ENCODE results near the gene OR2T6.

DNA sequence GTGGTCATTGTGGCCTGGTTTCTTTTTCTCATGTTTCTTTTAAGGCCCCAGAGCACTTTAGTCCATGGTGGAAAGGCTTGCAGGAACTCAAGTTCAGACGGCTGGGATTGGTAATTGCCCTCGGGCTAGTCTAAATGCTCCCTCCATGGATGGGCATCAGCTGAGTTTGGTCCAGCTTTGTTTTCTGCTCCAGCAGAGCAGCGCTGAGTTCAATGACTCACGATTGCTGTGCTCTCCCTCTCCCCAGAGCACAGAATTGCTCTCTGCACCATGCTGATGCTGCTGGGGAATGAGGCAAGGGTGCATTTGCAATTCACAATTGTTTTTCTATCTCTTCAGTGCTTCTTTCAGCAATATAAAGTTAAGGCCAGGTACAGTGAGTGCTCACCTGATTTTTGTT lies 1.8 kb upstream of the OR2T6 start:
- TF ChIP-seq, protein P1, sequence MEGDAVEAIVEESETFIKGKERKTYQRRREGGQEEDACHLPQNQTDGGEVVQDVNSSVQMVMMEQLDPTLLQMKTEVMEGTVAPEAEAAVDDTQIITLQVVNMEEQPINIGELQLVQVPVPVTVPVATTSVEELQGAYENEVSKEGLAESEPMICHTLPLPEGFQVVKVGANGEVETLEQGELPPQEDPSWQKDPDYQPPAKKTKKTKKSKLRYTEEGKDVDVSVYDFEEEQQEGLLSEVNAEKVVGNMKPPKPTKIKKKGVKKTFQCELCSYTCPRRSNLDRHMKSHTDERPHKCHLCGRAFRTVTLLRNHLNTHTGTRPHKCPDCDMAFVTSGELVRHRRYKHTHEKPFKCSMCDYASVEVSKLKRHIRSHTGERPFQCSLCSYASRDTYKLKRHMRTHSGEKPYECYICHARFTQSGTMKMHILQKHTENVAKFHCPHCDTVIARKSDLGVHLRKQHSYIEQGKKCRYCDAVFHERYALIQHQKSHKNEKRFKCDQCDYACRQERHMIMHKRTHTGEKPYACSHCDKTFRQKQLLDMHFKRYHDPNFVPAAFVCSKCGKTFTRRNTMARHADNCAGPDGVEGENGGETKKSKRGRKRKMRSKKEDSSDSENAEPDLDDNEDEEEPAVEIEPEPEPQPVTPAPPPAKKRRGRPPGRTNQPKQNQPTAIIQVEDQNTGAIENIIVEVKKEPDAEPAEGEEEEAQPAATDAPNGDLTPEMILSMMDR (IDR thresholded peaks at IDR 0.05; ENCODE audit: insufficient read depth, low read length, poor library complexity, severe bottlenecking), result no peak
- TF ChIP-seq EZH2phosphoT487 (conservative IDR thresholded peaks at IDR 0.05; ENCODE audit: low read length), result no peak

Measured in SU-DHL-6 (cell line).